ENCODE data around the gene IQGAP2.

IQGAP2 gene

GRCh38 chr5:76556511-76557221, 153.6 kb downstream of the IQGAP2 start:
- Histone ChIP-seq H3K4me1 (ENCODE audit: control insufficient read depth in 2 of 2, insufficient read depth in 2 of 2, low read length in 2 of 2) (no peaks in the 10 kb centered on the region), H3K27me3 (ENCODE audit: control insufficient read depth in 2 of 2, insufficient read depth in 2 of 2, low read length in 2 of 2) (no peaks in the 10 kb centered on the region), H3K9ac (ENCODE audit: low read depth in 1 of 2, low read length in 2 of 2) (no peak overlapping the region), H3K4me3 (ENCODE audit: low read length in 2 of 2) (no peak overlapping the region), H3K27ac (ENCODE audit: low read depth in 2 of 2, low read length in 2 of 2) (no peak overlapping the region), H3K9me3 (ENCODE audit: control insufficient read depth in 2 of 2, low read length in 2 of 2) (no peaks in the 10 kb centered on the region), H3K36me3 (ENCODE audit: control insufficient read depth in 2 of 2, insufficient read depth in 2 of 2, low read length in 2 of 2) (no peaks in the 10 kb centered on the region)

- Histone ChIP-seq H3K9me3 (ENCODE audit: control insufficient read depth in 2 of 2, low read length in 2 of 2) (no peaks in the 10 kb centered on the region), H3K36me3 (ENCODE audit: control insufficient read depth in 2 of 2, insufficient read depth in 2 of 2, low read length in 2 of 2) (peaks cover 0 to 9% of the 10 kb centered on the region in 2 donors), H3K4me3 (ENCODE audit: low read length in 2 of 2) (no peak overlapping the region), H3K27ac (ENCODE audit: low read depth in 2 of 2, low read length in 2 of 2) (no peak overlapping the region), H3K27me3 (ENCODE audit: control insufficient read depth in 2 of 2, insufficient read depth in 2 of 2, low read length in 2 of 2) (no peaks in the 10 kb centered on the region), H3K4me1 (ENCODE audit: control insufficient read depth in 2 of 2, insufficient read depth in 2 of 2, low read length in 2 of 2) (no peaks in the 10 kb centered on the region), H3K9ac (ENCODE audit: low read depth in 1 of 2, low read length in 2 of 2) (no peak overlapping the region)
These were observed 158.1 kb downstream of the IQGAP2 start for GRCh38 chr5:76560952-76561891.

- Histone ChIP-seq H3K27ac (ENCODE audit: low read depth in 2 of 2, low read length in 2 of 2) (no peak overlapping the region), H3K4me1 (ENCODE audit: control insufficient read depth in 2 of 2, insufficient read depth in 2 of 2, low read length in 2 of 2) (no peaks in the 10 kb centered on the region), H3K36me3 (ENCODE audit: control insufficient read depth in 2 of 2, insufficient read depth in 2 of 2, low read length in 2 of 2) (peaks cover 0 to 9% of the 10 kb centered on the region in 2 donors), H3K9me3 (ENCODE audit: control insufficient read depth in 2 of 2, low read length in 2 of 2) (no peaks in the 10 kb centered on the region), H3K4me3 (ENCODE audit: low read length in 2 of 2) (no peak overlapping the region), H3K27me3 (ENCODE audit: control insufficient read depth in 2 of 2, insufficient read depth in 2 of 2, low read length in 2 of 2) (no peaks in the 10 kb centered on the region), H3K9ac (ENCODE audit: low read depth in 1 of 2, low read length in 2 of 2) (no peak overlapping the region)
These were observed 158.9 kb downstream of the IQGAP2 start for GRCh38 chr5:76561959-76562358.

GRCh38 chr5:76565009-76565408, 161.9 kb downstream of the IQGAP2 start:
- H3K9ac ChIP-seq (ENCODE audit: low read depth in 1 of 2, low read length in 2 of 2), result no peak overlapping the region
- no peaks in the 10 kb centered on the region for H3K9me3 ChIP-seq (ENCODE audit: control insufficient read depth in 2 of 2, low read length in 2 of 2)
- peaks cover 0 to 9% of the 10 kb centered on the region in 2 donors for H3K36me3 ChIP-seq (ENCODE audit: control insufficient read depth in 2 of 2, insufficient read depth in 2 of 2, low read length in 2 of 2)
- H3K4me3 ChIP-seq (ENCODE audit: low read length in 2 of 2), result no peak overlapping the region
- H3K4me1 ChIP-seq (ENCODE audit: control insufficient read depth in 2 of 2, insufficient read depth in 2 of 2, low read length in 2 of 2), result no peaks in the 10 kb centered on the region
- H3K27me3 ChIP-seq (ENCODE audit: control insufficient read depth in 2 of 2, insufficient read depth in 2 of 2, low read length in 2 of 2), result no peaks in the 10 kb centered on the region
- no peak overlapping the region for H3K27ac ChIP-seq (ENCODE audit: low read depth in 2 of 2, low read length in 2 of 2)

GRCh38 chr5:76570153-76570552, 167.1 kb downstream of the IQGAP2 start:
- Histone ChIP-seq H3K36me3 (ENCODE audit: control insufficient read depth in 2 of 2, insufficient read depth in 2 of 2, low read length in 2 of 2) (peaks cover 0 to 3% of the 10 kb centered on the region in 2 donors), H3K9ac (ENCODE audit: low read depth in 1 of 2, low read length in 2 of 2) (no peak overlapping the region), H3K27ac (ENCODE audit: low read depth in 2 of 2, low read length in 2 of 2) (no peak overlapping the region), H3K4me1 (ENCODE audit: control insufficient read depth in 2 of 2, insufficient read depth in 2 of 2, low read length in 2 of 2) (no peaks in the 10 kb centered on the region), H3K9me3 (ENCODE audit: control insufficient read depth in 2 of 2, low read length in 2 of 2) (no peaks in the 10 kb centered on the region), H3K4me3 (ENCODE audit: low read length in 2 of 2) (no peak overlapping the region), H3K27me3 (ENCODE audit: control insufficient read depth in 2 of 2, insufficient read depth in 2 of 2, low read length in 2 of 2) (no peaks in the 10 kb centered on the region)

- Histone ChIP-seq H3K36me3 (ENCODE audit: control insufficient read depth in 2 of 2, insufficient read depth in 2 of 2, low read length in 2 of 2) (peaks cover 0 to 5% of the 10 kb centered on the region in 2 donors), H3K27me3 (ENCODE audit: control insufficient read depth in 2 of 2, insufficient read depth in 2 of 2, low read length in 2 of 2) (no peaks in the 10 kb centered on the region), H3K9ac (ENCODE audit: low read depth in 1 of 2, low read length in 2 of 2) (no peak overlapping the region), H3K4me1 (ENCODE audit: control insufficient read depth in 2 of 2, insufficient read depth in 2 of 2, low read length in 2 of 2) (no peaks in the 10 kb centered on the region), H3K4me3 (ENCODE audit: low read length in 2 of 2) (no peak overlapping the region), H3K9me3 (ENCODE audit: control insufficient read depth in 2 of 2, low read length in 2 of 2) (no peaks in the 10 kb centered on the region), H3K27ac (ENCODE audit: low read depth in 2 of 2, low read length in 2 of 2) (no peak overlapping the region)
These were observed 168.5 kb downstream of the IQGAP2 start for GRCh38 chr5:76571559-76571958.

- no peaks in the 10 kb centered on the region for H3K27me3 ChIP-seq (ENCODE audit: control insufficient read depth in 2 of 2, insufficient read depth in 2 of 2, low read length in 2 of 2)
- no peaks in the 10 kb centered on the region for H3K9me3 ChIP-seq (ENCODE audit: control insufficient read depth in 2 of 2, low read length in 2 of 2)
- no peak overlapping the region for H3K27ac ChIP-seq (ENCODE audit: low read depth in 2 of 2, low read length in 2 of 2)
- H3K4me1 ChIP-seq (ENCODE audit: control insufficient read depth in 2 of 2, insufficient read depth in 2 of 2, low read length in 2 of 2), result peaks cover 5 to 8% of the 10 kb centered on the region in 2 donors
- peaks cover 0 to 5% of the 10 kb centered on the region in 2 donors for H3K36me3 ChIP-seq (ENCODE audit: control insufficient read depth in 2 of 2, insufficient read depth in 2 of 2, low read length in 2 of 2)
- no peak overlapping the region for H3K4me3 ChIP-seq (ENCODE audit: low read length in 2 of 2)
- H3K9ac ChIP-seq (ENCODE audit: low read depth in 1 of 2, low read length in 2 of 2), result no peak overlapping the region
These were observed 173.4 kb downstream of the IQGAP2 start for GRCh38 chr5:76576450-76576849.

- no peak overlapping the region for H3K4me3 ChIP-seq (ENCODE audit: low read length in 2 of 2)
- H3K9me3 ChIP-seq (ENCODE audit: control insufficient read depth in 2 of 2, low read length in 2 of 2), result no peaks in the 10 kb centered on the region
- peaks cover 0 to 3% of the 10 kb centered on the region in 2 donors for H3K36me3 ChIP-seq (ENCODE audit: control insufficient read depth in 2 of 2, insufficient read depth in 2 of 2, low read length in 2 of 2)
- peaks cover 5 to 8% of the 10 kb centered on the region in 2 donors for H3K4me1 ChIP-seq (ENCODE audit: control insufficient read depth in 2 of 2, insufficient read depth in 2 of 2, low read length in 2 of 2)
- H3K27me3 ChIP-seq (ENCODE audit: control insufficient read depth in 2 of 2, insufficient read depth in 2 of 2, low read length in 2 of 2), result no peaks in the 10 kb centered on the region
- no peak overlapping the region for H3K27ac ChIP-seq (ENCODE audit: low read depth in 2 of 2, low read length in 2 of 2)
- no peak overlapping the region for H3K9ac ChIP-seq (ENCODE audit: low read depth in 1 of 2, low read length in 2 of 2)
These were observed 173.9 kb downstream of the IQGAP2 start for GRCh38 chr5:76576996-76577395.

- Histone ChIP-seq H3K27me3 (ENCODE audit: control insufficient read depth in 2 of 2, insufficient read depth in 2 of 2, low read length in 2 of 2) (no peaks in the 10 kb centered on the region), H3K36me3 (ENCODE audit: control insufficient read depth in 2 of 2, insufficient read depth in 2 of 2, low read length in 2 of 2) (peaks cover 0 to 3% of the 10 kb centered on the region in 2 donors), H3K4me3 (ENCODE audit: low read length in 2 of 2) (no peak overlapping the region), H3K4me1 (ENCODE audit: control insufficient read depth in 2 of 2, insufficient read depth in 2 of 2, low read length in 2 of 2) (peaks cover 11 to 15% of the 10 kb centered on the region in 2 donors), H3K9me3 (ENCODE audit: control insufficient read depth in 2 of 2, low read length in 2 of 2) (no peaks in the 10 kb centered on the region), H3K9ac (ENCODE audit: low read depth in 1 of 2, low read length in 2 of 2) (no peak overlapping the region), H3K27ac (ENCODE audit: low read depth in 2 of 2, low read length in 2 of 2) (no peak overlapping the region)
These were observed 176.3 kb downstream of the IQGAP2 start for GRCh38 chr5:76579166-76579937.
